Subcutaneous adipose tissue (tissue), 4 donors: ENCODE measurements around the gene C2CD2L. TPM values are rescaled to one million over a fixed set of nuclear protein-coding genes. Genes with fewer than 3 reads are reported as not detected.

Experiments
- total RNA-seq, 4 donors: library from RNA; depleted of rRNA; stranded (reverse); fragments of >200 nt; gene quantifications; one replicate each; pipeline ENCODE4 v1.1.0, GENCODE V29; 2016
- TF ChIP-seq, protein P1 (sequence below): fragments of 450-650 bp; IDR thresholded peaks from one replicate; pipeline ENCODE4 v1.5.1; 2016; ENCODE audit warnings: low read depth, mild to moderate bottlenecking, control low read depth, antibody characterized with exemption, moderate library complexity

C2CD2L gene
- total RNA-seq, 4 donors from 2014 or later: 6.2 to 12.1 (median 9.6) TPM

DNA sequence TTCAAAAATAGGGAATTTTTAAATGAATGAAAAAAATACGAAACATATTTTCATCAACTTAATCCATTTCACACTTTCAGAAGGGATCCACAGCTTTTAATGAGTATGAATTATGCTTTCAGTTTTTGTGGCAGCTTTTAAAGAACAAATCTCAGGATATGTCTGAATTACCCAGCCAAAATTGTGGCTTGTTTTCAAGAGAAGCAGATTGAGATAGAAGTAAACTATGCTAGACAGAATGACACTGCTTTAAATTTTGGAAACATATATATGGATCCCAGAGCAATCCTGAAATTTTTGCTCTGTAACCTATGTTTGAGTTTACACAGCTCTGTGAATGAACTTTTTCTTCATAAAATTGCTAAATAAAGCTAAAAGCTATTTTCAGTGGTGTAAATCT is 11.8 kb downstream of the C2CD2L start:
- TF ChIP-seq, protein P1, sequence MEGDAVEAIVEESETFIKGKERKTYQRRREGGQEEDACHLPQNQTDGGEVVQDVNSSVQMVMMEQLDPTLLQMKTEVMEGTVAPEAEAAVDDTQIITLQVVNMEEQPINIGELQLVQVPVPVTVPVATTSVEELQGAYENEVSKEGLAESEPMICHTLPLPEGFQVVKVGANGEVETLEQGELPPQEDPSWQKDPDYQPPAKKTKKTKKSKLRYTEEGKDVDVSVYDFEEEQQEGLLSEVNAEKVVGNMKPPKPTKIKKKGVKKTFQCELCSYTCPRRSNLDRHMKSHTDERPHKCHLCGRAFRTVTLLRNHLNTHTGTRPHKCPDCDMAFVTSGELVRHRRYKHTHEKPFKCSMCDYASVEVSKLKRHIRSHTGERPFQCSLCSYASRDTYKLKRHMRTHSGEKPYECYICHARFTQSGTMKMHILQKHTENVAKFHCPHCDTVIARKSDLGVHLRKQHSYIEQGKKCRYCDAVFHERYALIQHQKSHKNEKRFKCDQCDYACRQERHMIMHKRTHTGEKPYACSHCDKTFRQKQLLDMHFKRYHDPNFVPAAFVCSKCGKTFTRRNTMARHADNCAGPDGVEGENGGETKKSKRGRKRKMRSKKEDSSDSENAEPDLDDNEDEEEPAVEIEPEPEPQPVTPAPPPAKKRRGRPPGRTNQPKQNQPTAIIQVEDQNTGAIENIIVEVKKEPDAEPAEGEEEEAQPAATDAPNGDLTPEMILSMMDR: no peak

DNA sequence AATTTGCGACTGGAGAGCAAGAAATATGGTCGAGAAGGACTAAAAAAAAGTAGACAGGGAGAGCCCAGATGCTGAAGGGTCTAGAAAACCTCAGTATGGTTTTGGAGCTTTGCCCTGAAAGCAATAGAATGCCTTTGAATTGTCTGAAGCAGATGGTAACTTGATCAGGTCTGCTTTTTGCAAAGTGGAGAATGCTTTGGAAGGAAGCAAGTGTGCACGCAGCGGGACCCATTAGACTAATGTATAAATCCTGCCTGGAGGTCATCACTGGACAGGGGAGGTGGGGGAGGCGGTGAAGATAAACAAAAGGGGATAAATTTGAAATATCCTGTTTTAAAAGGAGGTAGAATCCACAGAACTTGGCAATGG is 13.5 kb downstream of the C2CD2L start:
- TF ChIP-seq, protein P1: no peak

DNA sequence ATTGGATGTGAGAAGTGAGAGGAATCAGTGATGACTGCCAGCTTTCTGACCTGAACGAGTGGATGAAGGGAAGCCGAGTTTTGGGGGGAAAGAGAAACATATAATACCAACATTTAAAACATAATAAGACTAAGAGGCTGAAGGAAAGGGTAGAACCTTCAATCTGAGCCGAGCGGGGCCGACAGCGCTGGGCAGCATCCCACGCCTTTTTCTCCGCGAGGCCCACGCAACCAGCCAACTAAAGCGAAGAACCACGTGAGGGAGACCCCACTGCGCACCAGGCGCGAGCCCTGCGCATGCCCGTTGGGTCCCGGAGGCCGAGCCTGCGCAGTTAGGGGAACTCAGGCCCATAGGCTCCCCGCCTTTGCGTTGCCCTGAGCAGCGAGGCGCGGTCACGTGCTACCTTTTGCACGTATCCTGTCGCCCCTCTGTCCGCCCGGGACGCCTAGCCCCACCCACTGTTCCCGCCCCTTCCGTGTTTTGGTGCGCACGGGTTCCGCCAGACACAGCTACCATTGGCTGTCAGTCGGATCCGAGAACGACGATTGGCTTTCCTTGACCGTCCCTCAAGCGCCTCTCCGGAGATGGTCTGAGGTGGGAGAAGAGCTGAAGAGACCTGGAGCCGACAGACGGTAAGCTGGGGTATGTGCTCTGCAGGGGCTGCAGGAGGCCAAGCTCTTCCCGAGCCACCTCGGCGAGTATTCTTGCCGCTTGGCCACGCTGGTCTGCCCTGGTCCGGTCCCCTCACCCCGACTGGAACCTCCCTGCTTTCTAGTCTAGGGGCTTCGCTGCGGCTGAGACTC is 14.1 kb downstream of the C2CD2L start, which contains the start of gene HINFP:
Gene HINFP (plus strand): TSS at position 573 of the 803 bp plus-strand sequence. CDS start 5,365 bp downstream, outside the sequence.
- TF ChIP-seq, protein P1: no peak

DNA sequence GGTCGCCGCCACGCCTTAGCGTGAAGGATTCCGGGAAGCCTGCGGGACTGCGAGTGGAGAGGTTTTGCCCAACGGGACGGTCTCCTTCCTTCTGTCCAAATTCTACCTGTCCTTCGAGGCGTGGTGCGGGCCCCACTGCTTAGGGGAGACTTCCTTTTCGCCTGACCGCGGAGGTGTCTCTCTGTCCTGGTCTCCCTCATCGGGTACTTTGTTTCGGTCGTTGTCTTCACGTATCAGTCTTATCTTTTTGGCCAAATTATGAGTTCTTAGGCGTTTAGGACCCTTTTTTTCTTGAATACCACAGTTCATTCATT is 14.6 kb downstream of the C2CD2L start:
- TF ChIP-seq, protein P1: no peak

DNA sequence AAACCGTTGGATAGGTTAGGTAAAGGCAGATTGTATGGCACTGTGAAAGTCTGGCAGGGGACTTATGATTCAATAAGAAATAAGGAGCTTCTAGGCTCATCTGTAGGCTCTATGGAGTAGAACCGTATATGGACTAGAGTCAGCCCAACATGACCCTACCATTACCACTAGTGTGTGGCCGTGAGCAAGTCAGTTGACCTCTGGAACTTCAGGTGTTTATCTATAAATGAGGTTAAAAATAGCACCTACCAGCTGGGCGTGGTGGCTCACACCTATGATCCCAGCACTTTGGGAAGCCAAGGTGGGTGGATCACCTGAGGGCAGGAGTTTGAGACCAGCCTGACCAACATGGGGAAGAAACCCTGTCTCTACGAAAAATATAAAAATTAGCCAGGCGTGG is 18.7 kb downstream of the C2CD2L start:
- TF ChIP-seq, protein P1: no peak

GRCh38 chr11:119126675-119127268 is 19.6 kb downstream of the C2CD2L start:
- TF ChIP-seq, protein P1: no peak

- TF ChIP-seq, protein P1: no peak
These were observed 23.5 kb downstream of the C2CD2L start for GRCh38 chr11:119130662-119131061.
